Liver (tissue), 9 donors: ENCODE data around the gene ACTN1. TPM values are rescaled to one million over a fixed set of nuclear protein-coding genes. Genes with fewer than 3 reads are reported as not detected.
A peak's percentile ranks its signal among the peaks of the same experiment; 100 is the strongest.

Experiments
- DNase-seq: peaks from one replicate; pipeline ENCODE4 v3.0.0-alpha.2; 2017; ENCODE audit warnings: low spot score
- H3K27ac ChIP-seq, 2 donors: one replicate each; pipeline ENCODE4 v1.7.0; 2013; ENCODE audit warnings: inconsistent platforms in 2 of 2, low read length in 2 of 2, control low read depth in 1 of 2, low read depth in 1 of 2, mild to moderate bottlenecking in 1 of 2
- H3K27me3 ChIP-seq, 4 donors: one replicate each; pipeline versions ENCODE4 v1.6.1 to v1.7.0; 2013; ENCODE audit warnings: low read length in 3 of 4, inconsistent platforms in 1 of 4, mild to moderate bottlenecking in 1 of 4, moderate library complexity in 1 of 4; ENCODE audit not compliant: control insufficient read depth in 4 of 4, insufficient read depth in 4 of 4
- H3K36me3 ChIP-seq, 4 donors: one replicate each; pipeline versions ENCODE4 v1.6.1 to v1.7.0; 2013; ENCODE audit warnings: low read length in 3 of 4, mild to moderate bottlenecking in 3 of 4, low read depth in 1 of 4, moderate library complexity in 1 of 4; ENCODE audit not compliant: control insufficient read depth in 4 of 4, insufficient read depth in 3 of 4
- H3K4me1 ChIP-seq, 4 donors: one replicate each; pipeline versions ENCODE4 v1.6.1 to v1.7.0; 2013; ENCODE audit warnings: low read length in 3 of 4, mild to moderate bottlenecking in 3 of 4, moderate library complexity in 1 of 4; ENCODE audit not compliant: control insufficient read depth in 4 of 4, insufficient read depth in 4 of 4
- H3K4me3 ChIP-seq, 3 donors: one replicate each; pipeline versions ENCODE4 v1.6.1 to v1.7.0; 2013; ENCODE audit warnings: low read length in 3 of 3, control low read depth in 1 of 3, low read depth in 1 of 3, mild to moderate bottlenecking in 1 of 3
- H3K9ac ChIP-seq, 2 donors: one replicate each; pipeline ENCODE4 v1.7.0; 2013; ENCODE audit warnings: low read length in 2 of 2, mild to moderate bottlenecking in 2 of 2, moderate library complexity in 2 of 2, control low read depth in 1 of 2, low read depth in 1 of 2
- H3K9me3 ChIP-seq, 4 donors: one replicate each; pipeline versions ENCODE4 v1.6.1 to v1.7.0; 2013; ENCODE audit warnings: low read length in 3 of 4; ENCODE audit not compliant: control insufficient read depth in 4 of 4
- ATF3 ChIP-seq: IDR thresholded peaks from 2 replicates; pipeline ENCODE4 v1.6.1; 2016; ENCODE audit warnings: antibody characterized with exemption
- CTCF ChIP-seq: fragments of 150-350 bp; IDR thresholded peaks from 2 replicates; pipeline ENCODE4 v1.5.1; 2017; ENCODE audit warnings: improper control_type of control experiment, low read depth, low read length; ENCODE audit not compliant: missing input control
- EGR1 ChIP-seq, 2 donors: IDR thresholded peaks; 2 replicates each; pipeline ENCODE4 v1.6.1; 2016 to 2018; ENCODE audit warnings: antibody characterized with exemption in 2 of 2, low read depth in 2 of 2
- FOXA1 ChIP-seq: IDR thresholded peaks from 2 replicates; pipeline ENCODE4 v1.6.1; 2016; ENCODE audit warnings: antibody characterized with exemption
- FOXA2 ChIP-seq: IDR thresholded peaks from 2 replicates; pipeline ENCODE4 v1.6.1; 2016; ENCODE audit warnings: antibody characterized with exemption
- GABPA ChIP-seq, 2 donors: IDR thresholded peaks in 1 of 2; conservative IDR thresholded peaks in 1 of 2; 2 replicates each; pipeline ENCODE4 v1.6.1; 2016; ENCODE audit warnings: antibody characterized with exemption in 2 of 2, mild to moderate bottlenecking in 1 of 2, moderate library complexity in 1 of 2
- HNF4A ChIP-seq, 2 donors: conservative IDR thresholded peaks; 2 replicates each; pipeline ENCODE4 v1.6.1; 2016; ENCODE audit warnings: antibody characterized with exemption in 2 of 2, mild to moderate bottlenecking in 2 of 2
- HNF4G ChIP-seq: IDR thresholded peaks from 2 replicates; pipeline ENCODE4 v1.6.1; 2016; ENCODE audit warnings: antibody characterized with exemption
- JUND ChIP-seq, 2 donors: IDR thresholded peaks; 2 replicates each; pipeline ENCODE4 v1.6.1; 2016; ENCODE audit warnings: antibody characterized with exemption in 2 of 2
- MAX ChIP-seq: IDR thresholded peaks from 2 replicates; pipeline ENCODE4 v1.6.1; 2016; ENCODE audit warnings: antibody characterized with exemption
- NR2F2 ChIP-seq: IDR thresholded peaks from 2 replicates; pipeline ENCODE4 v1.6.1; 2016; ENCODE audit warnings: antibody characterized with exemption
- RAD21 ChIP-seq, 2 donors: IDR thresholded peaks; 2 replicates each; pipeline ENCODE4 v1.6.1; 2016; ENCODE audit warnings: antibody characterized with exemption in 2 of 2, mild to moderate bottlenecking in 2 of 2
- RXRA ChIP-seq, 2 donors: IDR thresholded peaks; 2 replicates each; pipeline ENCODE4 v1.6.1; 2017 to 2018; ENCODE audit warnings: antibody characterized with exemption in 2 of 2, mild to moderate bottlenecking in 1 of 2
- SP1 ChIP-seq: IDR thresholded peaks from 2 replicates; pipeline ENCODE4 v1.6.1; 2018; ENCODE audit warnings: antibody characterized with exemption, mild to moderate bottlenecking
- TAF1 ChIP-seq: conservative IDR thresholded peaks from 2 replicates; pipeline ENCODE4 v1.6.1; 2016; ENCODE audit warnings: antibody characterized with exemption, mild to moderate bottlenecking
- YY1 ChIP-seq: IDR thresholded peaks from 2 replicates; pipeline ENCODE4 v1.6.1; 2016; ENCODE audit warnings: antibody characterized with exemption, mild to moderate bottlenecking
- ZBTB33 ChIP-seq: IDR thresholded peaks from 2 replicates; pipeline ENCODE4 v1.6.1; 2016; ENCODE audit warnings: antibody characterized with exemption
- WGBS: extraction: QIAGEN DNeasy Blood & Tissue Kit; methylation state at CpG from one replicate; pipeline ENCODE4 v1.1.7; 2013; 5-methylcytosine and 5-hydroxymethylcytosine counted together
- polyA plus RNA-seq, 2 donors: library from polyadenylated mRNA; stranded (reverse) in 1 of 2; unstranded in 1 of 2; fragments of 200-250 nt in 1 of 2; fragments of >200 nt in 1 of 2; fragmentation: Nextera tagmentation in 1 of 2; extraction: Ambion mirVana in 1 of 2; gene quantifications; one replicate each; pipeline versions ENCODE4 v1.2.1 to v1.2.3, GENCODE V29; 2013 to 2015
- total RNA-seq, 2 donors: library from RNA; depleted of rRNA; stranded (reverse); fragments of >200 nt; gene quantifications; one replicate each; pipeline ENCODE4 v1.2.3, GENCODE V29; 2014
- donor health status: healthy.
- donor health status: healthy.
- donor health status: healthy.
- donor health status: healthy.
- donor health status: healthy.

Gene ACTN1
- total and polyA plus RNA-seq, 4 donors, result 36.2 to 100 (median 63.1) TPM

GRCh38 chr14:68911594-68912227 is 67.4 kb downstream of the ACTN1 start (continued):
- TF ChIP-seq ZBTB33 (no peak), RXRA (IDR thresholded peaks at IDR 0.05) (peak in 1 of 2 donors; percentile 44), HNF4G (no peak), GABPA (IDR thresholded peaks at IDR 0.05 in 1 of 2, conservative IDR thresholded peaks at IDR 0.05 in 1 of 2) (no peak)

- Histone ChIP-seq H3K9me3 (no peaks in the 10 kb centered on the region), H3K36me3 (peaks cover 14 to 44% (median 30%) of the 10 kb centered on the region in 4 donors), H3K27ac (no peak overlapping the region), H3K4me3 (no peak overlapping the region), H3K4me1 (no peaks in the 10 kb centered on the region), H3K9ac (no peak overlapping the region), H3K27me3 (no peaks in the 10 kb centered on the region)
- WGBS, result 80% methylated on average over 9 of the region's 9 CpGs
- DNase-seq, result no peak
- TF ChIP-seq TAF1 (no peak), JUND (IDR thresholded peaks at IDR 0.05) (no peak), RAD21 (IDR thresholded peaks at IDR 0.05) (no peak), YY1 (no peak), EGR1 (IDR thresholded peaks at IDR 0.05; ENCODE audit: low read depth in 2 of 2) (no peak), GABPA (IDR thresholded peaks at IDR 0.05 in 1 of 2, conservative IDR thresholded peaks at IDR 0.05 in 1 of 2) (no peak), ZBTB33 (no peak), FOXA2 (no peak), HNF4G (no peak), SP1 (no peak), MAX (no peak), NR2F2 (no peak), CTCF (no peak), HNF4A (conservative IDR thresholded peaks at IDR 0.05) (no peak), FOXA1 (no peak), RXRA (IDR thresholded peaks at IDR 0.05) (no peak), ATF3 (no peak)
Measured at GRCh38 chr14:68910540-68910939, 68.6 kb downstream of the ACTN1 start.
